Stomach (tissue), 9 donors: ENCODE data around the gene KCNG2. TPM values are rescaled to one million over a fixed set of nuclear protein-coding genes. Genes with fewer than 3 reads are reported as not detected.

ENCODE experiments used
- DNase-seq, 2 donors: peaks; one replicate each; pipeline versions ENCODE4 v3.0.0 to v3.0.0-alpha.2; 2013 to 2019
- H3K27ac ChIP-seq, 5 donors: fragments of 200-600 bp in 4 of 5; sonication (generic) in 4 of 5; one replicate each; pipeline ENCODE4 v1.5.1; 2013 to 2019; ENCODE audit warnings: mild to moderate bottlenecking in 1 of 5, moderate library complexity in 1 of 5
- H3K27me3 ChIP-seq, 3 donors: fragments of 200-600 bp; sonication (generic); one replicate each; pipeline ENCODE4 v1.5.1; 2017 to 2019; ENCODE audit warnings: mixed run types in 1 of 3
- H3K36me3 ChIP-seq, 4 donors: fragments of 200-600 bp; sonication (generic); 1 replicate in 3 of 4; 2 replicates in 1 of 4; pipeline ENCODE4 v1.5.1; 2016 to 2019
- H3K4me1 ChIP-seq, 4 donors: fragments of 200-600 bp; sonication (generic); one replicate each; pipeline ENCODE4 v1.5.1; 2016 to 2019
- H3K4me3 ChIP-seq, 4 donors: fragments of 200-600 bp; sonication (generic) in 3 of 4; one replicate each; pipeline ENCODE4 v1.5.1; 2016 to 2019; ENCODE audit warnings: mild to moderate bottlenecking in 1 of 4
- H3K9me3 ChIP-seq, 4 donors: fragments of 200-600 bp; sonication (generic); one replicate each; pipeline ENCODE4 v1.5.1; 2016 to 2019
- EP300 ChIP-seq: sonication (generic); formaldehyde crosslinking; IDR thresholded peaks from one replicate; pipeline ENCODE4 v1.6.1; 2017; ENCODE audit warnings: antibody characterized with exemption
- POLR2A ChIP-seq, 4 donors: fragments of 450-650 bp; IDR thresholded peaks; one replicate each; pipeline ENCODE4 v1.6.1; 2016; ENCODE audit warnings: antibody characterized with exemption in 4 of 4, control low read depth in 2 of 4, mild to moderate bottlenecking in 1 of 4, moderate library complexity in 1 of 4
- POLR2AphosphoS5 ChIP-seq, 3 donors: sonication (generic); formaldehyde crosslinking; IDR thresholded peaks; one replicate each; pipeline ENCODE4 v1.6.1; 2016; ENCODE audit warnings: antibody characterized with exemption in 3 of 3
- WGBS, 5 donors: extraction: QIAGEN DNeasy Blood & Tissue Kit in 3 of 5; methylation state at CpG; one replicate each; pipeline versions ENCODE4 v1.1.5 to v1.1.7; 2013 to 2018; 5-methylcytosine and 5-hydroxymethylcytosine counted together
- intact Hi-C: fragments of 100-400 bp; cut with DNase I; formaldehyde crosslinking; loops from one replicate; pipeline ENCODE4 v1.15.1; 2023; ENCODE audit warnings: low total_unique reads
- polyA plus RNA-seq, 3 donors: library from polyadenylated mRNA; stranded (reverse); fragments of 200-250 nt; gene quantifications; one replicate each; pipeline ENCODE4 v1.2.3, GENCODE V29; 2013
- total RNA-seq, 5 donors: library from RNA; depleted of rRNA; stranded (reverse); fragments of >200 nt; gene quantifications; one replicate each; pipeline versions ENCODE4 v1.1.0 to v1.2.3, GENCODE V29; 2014 to 2016
- TF ChIP-seq, protein P1 (sequence below), 7 experiments: fragments of 450-650 bp in 4 of 7; fragments of 200-600 bp in 3 of 7; sonication (generic) in 3 of 7; IDR thresholded peaks; one replicate each; pipeline ENCODE4 v1.5.1; 2016 to 2019; ENCODE audit warnings: antibody characterized with exemption in 7 of 7, control low read depth in 2 of 7, mild to moderate bottlenecking in 1 of 7
- donor health status: healthy with polysubstance abuse.
- donor health status: Bipolar disorder and iron deficiency.
- donor health status: healthy.

Gene KCNG2
- total and polyA plus RNA-seq, 8 donors = 0.08 to 2.3 (median 0.92) TPM; not detected in 5

DNA sequence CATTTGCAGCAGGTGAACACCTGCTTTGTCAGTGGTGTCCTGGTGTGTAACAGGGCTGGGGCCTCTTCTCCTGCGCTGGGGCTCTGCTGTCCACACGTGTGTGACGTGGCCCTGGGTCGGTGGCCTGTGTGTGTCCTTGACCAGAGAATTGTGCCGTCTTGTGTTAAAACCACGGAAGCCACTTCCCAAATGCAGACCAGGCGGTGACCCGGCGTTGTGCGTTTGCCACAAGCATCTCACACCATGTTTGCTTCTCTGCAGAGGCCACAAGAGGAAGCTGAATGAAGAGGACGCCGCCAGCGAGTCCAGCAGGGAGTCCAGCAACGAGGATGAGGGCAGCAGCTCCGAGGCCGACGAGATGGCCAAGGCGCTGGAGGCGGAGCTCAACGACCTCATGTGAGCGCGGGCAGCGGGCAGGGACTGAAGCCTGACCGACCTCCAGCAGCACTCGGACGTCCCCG lies 44.3 kb upstream of the KCNG2 start:
- H3K9me3 ChIP-seq = peaks cover 0 to 18% (median 0%) of the 10 kb centered on the region in 4 donors
- no peak overlapping the region for H3K4me3 ChIP-seq
- intact Hi-C loops = no loop called here
- no peak for DNase-seq
- H3K27me3 ChIP-seq = no peaks in the 10 kb centered on the region
- no peak overlapping the region for H3K27ac ChIP-seq
- H3K36me3 ChIP-seq = peaks cover 32 to 59% (median 51%) of the 10 kb centered on the region in 4 donors
- TF ChIP-seq, protein P1, sequence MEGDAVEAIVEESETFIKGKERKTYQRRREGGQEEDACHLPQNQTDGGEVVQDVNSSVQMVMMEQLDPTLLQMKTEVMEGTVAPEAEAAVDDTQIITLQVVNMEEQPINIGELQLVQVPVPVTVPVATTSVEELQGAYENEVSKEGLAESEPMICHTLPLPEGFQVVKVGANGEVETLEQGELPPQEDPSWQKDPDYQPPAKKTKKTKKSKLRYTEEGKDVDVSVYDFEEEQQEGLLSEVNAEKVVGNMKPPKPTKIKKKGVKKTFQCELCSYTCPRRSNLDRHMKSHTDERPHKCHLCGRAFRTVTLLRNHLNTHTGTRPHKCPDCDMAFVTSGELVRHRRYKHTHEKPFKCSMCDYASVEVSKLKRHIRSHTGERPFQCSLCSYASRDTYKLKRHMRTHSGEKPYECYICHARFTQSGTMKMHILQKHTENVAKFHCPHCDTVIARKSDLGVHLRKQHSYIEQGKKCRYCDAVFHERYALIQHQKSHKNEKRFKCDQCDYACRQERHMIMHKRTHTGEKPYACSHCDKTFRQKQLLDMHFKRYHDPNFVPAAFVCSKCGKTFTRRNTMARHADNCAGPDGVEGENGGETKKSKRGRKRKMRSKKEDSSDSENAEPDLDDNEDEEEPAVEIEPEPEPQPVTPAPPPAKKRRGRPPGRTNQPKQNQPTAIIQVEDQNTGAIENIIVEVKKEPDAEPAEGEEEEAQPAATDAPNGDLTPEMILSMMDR (IDR thresholded peaks at IDR 0.05) = no peak
- TF ChIP-seq POLR2AphosphoS5 (IDR thresholded peaks at IDR 0.05) (no peak), EP300 (no peak), POLR2A (IDR thresholded peaks at IDR 0.05) (no peak)
- H3K4me1 ChIP-seq = no peaks in the 10 kb centered on the region
- WGBS, 5 donors = 91 to 97% (median 95%) methylated on average over 20 to 27 of the region's 27 CpGs

DNA sequence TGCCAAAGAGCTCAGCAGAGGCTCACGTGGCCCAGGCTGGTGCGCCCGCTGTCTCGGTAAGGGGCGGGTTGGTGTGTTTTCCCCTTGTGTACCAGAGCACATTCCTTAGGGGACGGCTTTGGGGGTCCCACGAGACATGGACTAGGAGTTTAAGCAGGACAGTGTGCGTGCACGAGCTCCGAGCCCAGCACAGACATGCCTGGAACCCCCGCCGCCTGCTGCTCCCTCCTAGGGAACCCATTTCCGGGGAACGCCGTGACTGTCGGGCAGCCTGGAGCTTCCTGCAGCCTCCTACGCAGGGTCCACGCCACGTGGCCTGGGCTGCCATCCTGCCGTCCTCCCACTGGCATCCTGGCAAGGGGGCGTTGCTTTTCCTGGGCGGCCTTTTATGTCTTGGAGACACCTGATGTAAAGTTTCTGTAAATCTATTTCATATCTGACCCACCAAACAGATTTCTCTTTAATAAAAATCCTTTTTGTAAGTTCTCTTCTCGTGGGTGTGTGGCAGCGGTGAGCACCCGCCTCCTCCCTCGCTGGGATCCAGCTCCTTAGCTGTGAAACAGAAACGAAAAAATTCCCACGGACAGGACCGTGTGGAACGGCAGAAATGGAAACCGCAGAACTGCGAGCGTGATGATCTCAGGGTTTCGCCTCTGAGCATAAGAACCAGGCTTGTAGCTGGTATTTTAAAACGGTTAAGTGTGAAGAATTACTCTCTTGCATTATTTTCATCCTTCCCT lies 43.5 kb upstream of the KCNG2 start:
- peaks cover 0 to 18% (median 3%) of the 10 kb centered on the region in 4 donors for H3K9me3 ChIP-seq
- WGBS, 5 donors = 95 to 97% (median 97%) methylated on average over 35 of the region's 35 CpGs
- no peak overlapping the region for H3K27ac ChIP-seq
- DNase-seq = no peak
- peaks cover 32 to 52% (median 46%) of the 10 kb centered on the region in 4 donors for H3K36me3 ChIP-seq
- TF ChIP-seq POLR2AphosphoS5 (IDR thresholded peaks at IDR 0.05) = no peak
- intact Hi-C loops = no loop called here
- no peaks in the 10 kb centered on the region for H3K27me3 ChIP-seq
- H3K4me3 ChIP-seq = no peak overlapping the region
- H3K4me1 ChIP-seq = no peaks in the 10 kb centered on the region

DNA sequence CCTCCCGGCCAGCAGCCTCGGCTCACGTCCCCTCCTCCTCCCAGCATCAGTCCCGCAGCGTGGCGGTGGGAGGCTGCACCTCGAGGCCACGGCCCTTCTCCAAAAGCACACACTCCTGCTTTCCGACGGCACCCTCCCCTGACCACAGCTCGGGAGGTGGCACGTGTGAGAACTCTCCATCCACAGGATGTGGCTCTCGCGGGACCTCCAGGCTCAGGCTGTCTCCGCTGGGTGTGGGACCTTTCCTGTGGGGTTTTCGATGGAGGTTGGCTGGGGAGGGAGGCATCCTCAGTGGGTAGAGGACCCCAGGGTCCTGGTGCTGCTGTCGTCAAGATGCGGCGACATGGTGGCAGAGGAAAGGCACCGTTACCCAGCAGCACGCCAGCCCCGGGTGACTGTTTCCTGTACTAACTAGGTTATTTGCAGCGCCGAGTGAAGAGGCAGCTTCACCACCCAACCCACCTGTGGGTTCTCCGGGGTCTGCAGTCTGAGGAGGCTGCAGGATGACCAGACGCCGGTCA lies 42.8 kb upstream of the KCNG2 start:
- WGBS, 5 donors = 96 to 98% (median 97%) methylated on average over 12 to 27 of the region's 27 CpGs
- no peak overlapping the region for H3K27ac ChIP-seq
- no peaks in the 10 kb centered on the region for H3K27me3 ChIP-seq
- H3K36me3 ChIP-seq = peaks cover 32 to 45% (median 39%) of the 10 kb centered on the region in 4 donors
- intact Hi-C loops = no loop called here
- no peak overlapping the region for H3K4me3 ChIP-seq
- DNase-seq = no peak
- H3K4me1 ChIP-seq = no peaks in the 10 kb centered on the region
- peaks cover 0 to 20% (median 6%) of the 10 kb centered on the region in 4 donors for H3K9me3 ChIP-seq
- no peak for TF ChIP-seq POLR2A (IDR thresholded peaks at IDR 0.05)
- TF ChIP-seq EP300 = no peak
- no peak for TF ChIP-seq POLR2AphosphoS5 (IDR thresholded peaks at IDR 0.05)
- TF ChIP-seq, protein P1 (IDR thresholded peaks at IDR 0.05) = no peak

DNA sequence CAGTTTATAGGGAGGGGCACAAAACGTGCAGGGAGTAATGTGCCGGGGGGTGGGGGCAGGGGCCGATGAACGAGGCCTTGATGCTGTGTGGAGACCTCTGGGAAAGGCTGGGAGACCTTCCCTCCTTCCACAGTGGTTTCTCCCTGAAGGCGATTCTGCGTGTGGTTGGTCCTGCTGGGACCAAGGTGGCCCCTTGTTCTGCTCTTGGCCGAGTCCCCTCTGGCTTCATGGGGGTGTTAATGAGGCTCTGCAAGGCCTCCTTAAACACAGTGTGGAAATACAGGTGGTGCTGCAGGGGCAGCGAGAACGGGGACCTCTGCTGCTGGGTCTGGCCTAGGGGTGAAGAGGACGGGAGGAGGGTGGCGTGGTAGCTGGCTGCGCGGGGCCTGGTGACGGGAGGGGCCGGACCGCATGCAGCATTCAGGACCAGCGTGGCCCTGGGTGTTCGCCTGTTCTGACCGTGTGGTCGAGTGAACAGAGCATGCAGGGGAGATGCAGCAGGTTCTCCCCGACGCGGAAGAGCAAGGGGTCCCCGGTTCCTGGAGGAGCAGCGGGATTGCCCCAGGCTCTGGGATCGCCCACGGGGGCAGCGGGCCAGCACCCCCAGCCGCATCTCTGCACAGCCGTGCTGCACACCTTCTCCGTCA lies 42.1 kb upstream of the KCNG2 start:
- no peak for DNase-seq
- H3K9me3 ChIP-seq = peaks cover 0 to 21% (median 6%) of the 10 kb centered on the region in 4 donors
- H3K27me3 ChIP-seq = no peaks in the 10 kb centered on the region
- intact Hi-C loops = no loop called here
- no peak overlapping the region for H3K4me3 ChIP-seq
- H3K27ac ChIP-seq = no peak overlapping the region
- H3K4me1 ChIP-seq = no peaks in the 10 kb centered on the region
- TF ChIP-seq, protein P1 (IDR thresholded peaks at IDR 0.05) = no peak
- TF ChIP-seq EP300 = no peak
- no peak for TF ChIP-seq POLR2AphosphoS5 (IDR thresholded peaks at IDR 0.05)
- TF ChIP-seq POLR2A (IDR thresholded peaks at IDR 0.05) = no peak
- peaks cover 31 to 41% (median 35%) of the 10 kb centered on the region in 4 donors for H3K36me3 ChIP-seq
- WGBS, 5 donors = 93 to 96% (median 95%) methylated on average over 29 to 31 of the region's 31 CpGs
